GM18507 (cell line): ENCODE measurements around the gene GXYLT2.

Experiments used
- DNase-seq: peaks from one replicate; pipeline ENCODE4 v3.0.0; 2011; ENCODE audit warnings: low read depth; ENCODE audit not compliant: insufficient read length; ENCODE audit errors: extremely low spot score
- FAIRE-seq: peaks from 2 replicates; lab custom pipeline; 2011; peaks lifted over from hg19 to GRCh38; lab: Jason Lieb, UNC

GXYLT2 gene, protein sequence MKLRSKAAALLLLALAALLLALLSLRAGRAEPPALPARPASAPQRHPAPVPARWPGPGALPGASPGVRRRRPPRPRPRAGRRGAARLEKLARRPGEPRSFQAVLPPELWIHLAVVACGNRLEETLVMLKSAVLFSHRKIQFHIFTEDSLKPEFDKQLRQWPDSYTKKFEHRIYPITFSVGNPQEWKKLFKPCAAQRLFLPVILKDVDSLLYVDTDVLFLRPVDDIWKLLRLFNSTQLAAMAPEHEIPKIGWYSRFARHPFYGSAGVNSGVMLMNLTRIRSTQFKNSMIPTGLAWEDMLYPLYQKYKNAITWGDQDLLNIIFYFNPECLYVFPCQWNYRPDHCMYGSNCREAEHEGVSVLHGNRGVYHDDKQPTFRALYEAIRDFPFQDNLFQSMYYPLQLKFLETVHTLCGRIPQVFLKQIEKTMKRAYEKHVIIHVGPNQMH

GRCh38 chr3:72887705-72888545 is at the start of gene GXYLT2:
Gene GXYLT2, plus strand, starts transcription at chr3:72888046. Its CDS starts 188 bp downstream, at chr3:72888234.
- DNase-seq (no peak), FAIRE-seq (no peak)

GRCh38 chr3:72839057-72839456 is 48.8 kb upstream of the GXYLT2 start:
- DNase-seq = no peak
- no peak for FAIRE-seq

- FAIRE-seq (no peak), DNase-seq (no peak)
These were observed 43.3 kb upstream of the GXYLT2 start for GRCh38 chr3:72844436-72844993.

GRCh38 chr3:72846166-72846565 is 41.7 kb upstream of the GXYLT2 start:
- no peak for DNase-seq
- FAIRE-seq = no peak

DNA sequence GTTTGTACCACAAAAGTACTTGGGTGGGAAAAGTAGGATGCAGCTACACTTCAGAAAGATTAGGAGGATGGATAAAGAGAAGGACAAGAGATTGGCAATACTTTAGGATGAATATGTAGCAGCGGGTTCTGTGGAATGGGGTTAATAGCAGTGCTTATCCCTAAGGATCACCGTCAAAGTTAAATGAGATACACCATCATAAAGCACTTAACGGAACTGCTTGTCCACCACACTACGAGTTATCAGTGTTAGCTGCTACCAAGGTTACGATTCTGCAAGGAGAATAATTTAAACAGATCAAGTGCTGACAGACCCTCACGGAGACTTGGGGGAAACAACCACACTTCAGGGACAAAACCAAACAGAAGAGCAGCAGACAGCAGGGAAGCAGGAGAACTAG is 40.6 kb upstream of the GXYLT2 start:
- DNase-seq = no peak

GRCh38 chr3:72847751-72848702 is 39.8 kb upstream of the GXYLT2 start, which contains the start of gene SHQ1:
Gene SHQ1, minus strand, starts transcription at chr3:72848445. Its CDS starts 105 bp downstream, at chr3:72848340.
- FAIRE-seq (peak; percentile 95), DNase-seq (peak; percentile 79)

More for the DNA sequence above, 40.6 kb upstream of the GXYLT2 start:
- no peak for FAIRE-seq

GRCh38 chr3:72848703-72849081 is 39.2 kb upstream of the GXYLT2 start:
- FAIRE-seq = no peak
- peak; percentile 22 for DNase-seq

DNA sequence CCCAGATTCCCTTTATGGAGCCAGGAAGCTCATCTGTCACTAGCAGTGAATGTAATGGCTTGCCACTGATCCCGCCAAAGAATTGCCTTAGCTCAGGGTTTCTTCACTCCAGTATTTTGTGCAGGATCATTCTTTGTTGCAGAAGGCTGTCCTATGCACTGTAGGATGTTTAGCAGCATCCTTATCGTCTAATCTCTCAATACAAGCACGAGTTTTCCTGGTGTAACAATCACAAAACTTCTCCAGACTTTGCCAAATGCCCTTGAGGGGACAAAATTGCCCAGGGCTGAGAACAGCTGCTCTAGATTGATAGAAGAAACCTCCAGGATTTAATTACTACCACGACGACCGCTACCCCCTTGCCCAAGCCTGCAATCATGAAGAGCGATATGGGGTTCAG is 32.8 kb upstream of the GXYLT2 start:
- no peak for FAIRE-seq
- no peak for DNase-seq

- no peak for FAIRE-seq
- DNase-seq = no peak
These were observed 27.8 kb upstream of the GXYLT2 start for GRCh38 chr3:72860053-72860452.

DNA sequence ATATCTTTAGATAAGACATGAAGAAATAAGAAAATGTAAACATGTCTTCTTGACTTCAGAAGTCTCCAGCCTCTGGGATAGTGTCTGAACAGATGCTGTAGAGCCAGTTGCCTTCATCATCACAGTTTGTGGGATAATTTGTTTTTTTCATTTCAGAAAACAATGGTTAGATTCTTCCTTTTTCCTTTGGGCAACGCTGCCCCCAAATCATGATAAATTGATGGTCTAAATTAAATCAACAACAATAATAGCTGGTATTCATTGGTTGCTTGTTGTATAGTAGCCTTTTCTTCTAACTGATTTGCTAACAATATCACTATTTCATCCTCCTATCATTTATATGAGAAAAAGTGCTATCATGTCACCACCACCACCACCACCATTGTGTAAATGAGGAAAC is 27.0 kb upstream of the GXYLT2 start:
- DNase-seq = no peak
- no peak for FAIRE-seq

DNA sequence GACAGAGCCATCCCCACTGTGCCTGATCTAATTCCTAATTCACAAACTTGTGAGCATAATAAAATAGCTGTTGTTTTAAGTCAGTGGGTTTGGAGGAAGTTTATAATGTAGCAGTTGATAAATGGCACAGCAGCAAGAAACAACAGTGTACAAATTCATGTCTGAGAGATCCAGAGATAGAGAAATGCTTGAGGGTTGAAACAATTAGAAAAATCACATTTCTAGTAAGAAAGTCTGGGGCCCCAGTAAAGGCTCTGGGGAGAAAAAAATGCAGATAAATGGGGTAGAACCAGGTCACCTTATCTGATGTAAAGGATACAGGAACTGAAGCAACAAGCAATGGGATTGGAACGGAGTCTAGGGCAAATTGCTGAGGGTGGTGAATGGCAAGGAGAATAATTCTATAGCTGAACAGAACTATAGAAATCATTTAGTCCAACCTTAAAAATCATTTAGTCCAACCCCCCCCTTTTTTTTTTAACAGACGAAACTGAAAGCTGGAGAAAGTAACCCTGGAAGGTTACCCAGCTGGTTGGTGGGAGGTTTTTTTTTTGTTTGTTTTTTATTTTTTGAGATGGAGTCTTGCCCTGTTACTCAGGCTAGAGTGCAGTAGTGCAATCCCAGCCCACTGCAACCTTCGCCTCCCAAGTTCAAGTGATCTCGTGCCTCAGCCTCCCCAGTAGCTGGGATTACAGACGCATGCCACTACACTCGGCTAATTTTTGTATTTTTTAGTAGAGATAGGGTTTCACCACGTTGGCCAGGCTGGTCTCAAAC is 25.3 kb upstream of the GXYLT2 start:
- FAIRE-seq (no peak), DNase-seq (no peak)

DNA sequence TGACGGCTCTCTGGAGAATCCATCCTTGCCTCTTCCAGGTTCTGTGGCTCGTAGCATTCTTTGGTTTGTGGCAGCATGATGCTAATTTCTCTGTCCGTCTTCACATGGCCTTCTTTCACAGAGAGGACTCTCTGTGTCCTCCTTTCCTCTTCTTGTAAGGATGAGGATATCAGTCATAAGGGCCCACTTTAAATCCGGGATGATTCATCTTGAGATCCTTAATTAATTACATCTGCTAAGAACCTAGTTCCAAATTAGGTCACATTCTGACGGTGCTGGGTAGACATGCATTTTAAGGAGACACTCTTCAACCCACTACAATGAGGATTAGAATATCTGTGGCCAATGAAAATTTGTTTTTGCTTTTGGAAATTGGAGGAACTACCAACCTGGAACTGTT is 15.7 kb upstream of the GXYLT2 start:
- DNase-seq = no peak
- no peak for FAIRE-seq

DNA sequence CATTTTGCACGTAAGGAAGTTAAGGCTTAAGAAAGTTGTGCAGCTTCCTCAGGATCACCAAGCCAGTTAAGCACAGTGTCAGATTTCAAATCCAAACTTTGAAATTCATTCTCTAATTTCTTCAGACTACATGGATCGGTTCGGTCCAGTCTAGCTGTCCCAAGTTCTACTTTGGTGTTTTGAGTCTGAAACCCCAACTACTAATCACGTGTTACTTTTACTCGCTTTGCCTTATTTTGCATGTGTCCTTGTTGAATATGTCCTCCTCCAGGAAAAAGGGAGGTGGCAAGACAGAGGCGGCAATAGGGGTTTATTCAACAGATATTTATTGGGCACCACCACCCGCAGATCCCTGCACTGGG is 522 bp upstream of the GXYLT2 start:
- FAIRE-seq (no peak), DNase-seq (no peak)

DNA sequence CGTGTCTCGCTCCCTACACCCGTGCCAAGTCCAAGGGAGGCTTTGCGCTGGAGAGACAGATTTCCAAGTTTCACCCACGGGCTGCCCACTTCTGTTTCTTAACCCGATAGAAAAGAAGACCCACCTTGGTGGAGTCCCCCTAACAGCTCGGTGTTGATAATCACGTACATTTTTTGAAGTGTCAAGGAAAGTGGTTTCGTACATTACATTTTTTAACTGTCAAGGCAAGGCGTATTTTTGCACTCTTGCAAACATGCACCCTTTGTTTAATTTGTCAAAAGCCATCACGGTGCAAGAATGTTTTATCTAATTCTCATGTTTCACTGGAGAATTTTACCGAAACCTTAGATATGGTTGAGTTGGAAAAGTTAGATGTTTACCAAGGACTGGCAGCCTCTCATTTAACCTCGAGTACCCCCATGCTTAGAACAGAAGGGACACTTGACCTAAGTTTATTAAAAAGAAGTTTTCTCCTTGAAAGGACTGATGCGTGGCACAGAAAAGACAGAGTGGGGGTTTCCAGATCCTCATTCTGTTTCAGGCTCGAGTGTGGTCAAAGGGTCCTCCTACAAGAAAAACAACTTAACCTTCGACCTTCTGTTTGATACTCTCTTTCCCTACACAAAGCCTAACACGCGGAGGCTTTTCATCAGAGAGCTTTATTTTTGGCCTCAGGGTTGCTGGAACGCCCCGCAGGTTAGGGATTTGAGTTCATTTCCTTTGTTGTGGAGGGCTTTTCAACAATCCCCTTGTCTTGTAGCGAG is 882 bp downstream of the GXYLT2 start:
- FAIRE-seq (no peak), DNase-seq (no peak)

DNA sequence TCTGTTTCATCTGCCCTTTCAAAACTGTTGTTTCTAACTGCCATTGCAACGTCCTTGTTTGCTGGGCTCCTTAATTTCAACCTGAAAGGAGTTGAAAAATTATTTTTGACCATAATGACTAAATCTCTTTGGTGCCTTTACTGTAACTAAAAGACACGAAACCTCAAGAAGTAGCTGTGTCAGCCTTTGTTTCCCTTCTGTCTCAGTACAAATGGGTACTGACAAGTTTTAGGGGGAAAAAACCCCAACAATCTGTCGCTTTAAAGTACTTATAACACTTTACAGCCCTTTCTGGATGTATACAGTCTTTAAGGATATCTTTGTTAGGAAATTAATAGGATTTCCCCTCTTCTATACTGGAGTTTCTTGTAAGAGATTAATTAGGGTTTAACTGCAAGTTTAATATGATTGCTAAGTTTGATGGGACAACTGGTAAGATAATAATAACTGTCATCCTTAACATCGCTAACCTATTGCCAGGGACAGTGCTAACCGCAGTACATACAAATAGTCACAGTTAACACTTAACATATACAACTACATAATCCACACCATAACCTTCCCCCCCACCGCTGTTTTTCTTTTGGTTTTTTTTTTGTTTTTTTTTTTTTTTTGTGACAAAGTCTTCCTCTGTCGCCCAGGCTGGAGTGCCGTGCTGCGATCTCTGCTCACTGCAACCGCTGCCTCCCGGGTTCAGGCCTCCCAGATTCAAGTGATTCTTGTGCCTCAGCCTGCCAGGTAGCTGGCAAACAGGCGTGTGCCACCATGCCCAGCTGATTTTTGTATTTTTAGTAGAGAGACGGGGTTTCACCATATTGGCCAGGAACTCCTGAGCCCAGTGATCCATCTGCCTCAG is 1.7 kb downstream of the GXYLT2 start:
- DNase-seq (no peak), FAIRE-seq (no peak)

- no peak for DNase-seq
- FAIRE-seq = no peak
These were observed 2.5 kb downstream of the GXYLT2 start for GRCh38 chr3:72890166-72890925.
